Mesendoderm (in vitro differentiated cells): ENCODE measurements around the gene PARP8.

ENCODE experiments used
- DNase-seq: peaks from one replicate; pipeline ENCODE4 v3.0.0; 2013
- H2AK5ac ChIP-seq: 2 replicates; pipeline ENCODE4 v1.6.1; 2013; ENCODE audit warnings: low read length, inconsistent platforms
- H2BK120ac ChIP-seq: 2 replicates; pipeline ENCODE4 v1.6.1; 2013; ENCODE audit warnings: low read depth, mild to moderate bottlenecking, low read length, moderate library complexity, mixed read lengths
- H2BK15ac ChIP-seq: replicated peaks from 2 replicates; pipeline ENCODE4 v1.6.1; 2013; ENCODE audit warnings: low read depth, mild to moderate bottlenecking, moderate library complexity
- H2BK5ac ChIP-seq: 2 replicates; pipeline ENCODE4 v1.6.1; 2013; ENCODE audit warnings: low read length, inconsistent platforms
- H3K18ac ChIP-seq: 2 replicates; pipeline ENCODE4 v1.6.1; 2013; ENCODE audit warnings: mild to moderate bottlenecking, low read length, mixed read lengths
- H3K23ac ChIP-seq: one replicate; pipeline ENCODE4 v1.6.1; 2013; ENCODE audit warnings: low read length
- H3K27ac ChIP-seq: 2 replicates; pipeline ENCODE4 v1.5.1; 2013; ENCODE audit warnings: low read depth, mild to moderate bottlenecking, inconsistent platforms, low read length, moderate library complexity
- H3K27me3 ChIP-seq: 2 replicates; pipeline ENCODE4 v1.6.1; 2013; ENCODE audit warnings: low read length, control low read depth, mild to moderate bottlenecking, inconsistent platforms; ENCODE audit not compliant: insufficient read depth, poor library complexity
- H3K36me3 ChIP-seq: 2 replicates; pipeline ENCODE4 v1.6.1; 2013; ENCODE audit warnings: low read length, inconsistent platforms; ENCODE audit not compliant: control insufficient read depth, insufficient read depth
- H3K4ac ChIP-seq: one replicate; pipeline ENCODE4 v1.6.1; 2013; ENCODE audit warnings: low read depth, mild to moderate bottlenecking, low read length, moderate library complexity
- H3K4me1 ChIP-seq: 2 replicates; pipeline ENCODE4 v1.6.1; 2013; ENCODE audit warnings: low read depth, low read length, inconsistent platforms; ENCODE audit not compliant: control insufficient read depth
- H3K4me2 ChIP-seq: 2 replicates; pipeline ENCODE4 v1.6.1; 2013; ENCODE audit warnings: low read length
- H3K4me3 ChIP-seq: 2 replicates; pipeline ENCODE4 v1.5.1; 2013; ENCODE audit warnings: mild to moderate bottlenecking, low read length
- H3K56ac ChIP-seq: one replicate; pipeline ENCODE4 v1.6.1; 2013; ENCODE audit warnings: low read length
- H3K79me1 ChIP-seq: 2 replicates; pipeline ENCODE4 v1.6.1; 2013; ENCODE audit warnings: low read length, inconsistent platforms
- H3K79me2 ChIP-seq: 2 replicates; pipeline ENCODE4 v1.6.1; 2013; ENCODE audit warnings: mild to moderate bottlenecking, low read length; ENCODE audit not compliant: control insufficient read depth, insufficient read depth
- H3K9ac ChIP-seq: 2 replicates; pipeline ENCODE4 v1.6.1; 2013; ENCODE audit warnings: low read length, inconsistent platforms
- H4K5ac ChIP-seq: one replicate; pipeline ENCODE4 v1.6.1; 2013; ENCODE audit warnings: low read length
- H4K8ac ChIP-seq: one replicate; pipeline ENCODE4 v1.6.1; 2013; ENCODE audit warnings: low read depth, mild to moderate bottlenecking, control low read depth, low read length, moderate library complexity
- WGBS: extraction: QIAGEN DNeasy Blood & Tissue Kit; methylation state at CpG from one replicate; pipeline ENCODE4 v1.1.7; 2013; ENCODE audit warnings: low lambda C conversion rate, missing lambda C conversion rate; ENCODE audit not compliant: insufficient coverage; ENCODE audit errors: extremely low coverage; 5-methylcytosine and 5-hydroxymethylcytosine counted together

PARP8 gene

GRCh38 chr5:50854082-50854481 lies 187.6 kb downstream of the PARP8 start:
- no peak overlapping the region for H3K23ac ChIP-seq
- H3K4me1 ChIP-seq = no peaks in the 10 kb centered on the region
- H2BK120ac ChIP-seq = no peak overlapping the region
- no peak overlapping the region for H3K4me2 ChIP-seq
- no peak overlapping the region for H3K9ac ChIP-seq
- H2BK15ac ChIP-seq = no peak overlapping the region
- H3K4ac ChIP-seq = no peak overlapping the region
- H3K36me3 ChIP-seq = no peaks in the 10 kb centered on the region
- H4K5ac ChIP-seq = no peak overlapping the region
- H3K18ac ChIP-seq = no peak overlapping the region
- DNase-seq = no peak
- H2AK5ac ChIP-seq = no peak overlapping the region
- no CpG with 5 or more reads among the region's 8 CpGs for WGBS
- no peak overlapping the region for H4K8ac ChIP-seq
- H2BK5ac ChIP-seq = no peak overlapping the region
- no peaks in the 10 kb centered on the region for H3K79me1 ChIP-seq
- no peaks in the 10 kb centered on the region for H3K27me3 ChIP-seq
- no peak overlapping the region for H3K4me3 ChIP-seq
- no peaks in the 10 kb centered on the region for H3K79me2 ChIP-seq
- H3K27ac ChIP-seq = no peak overlapping the region
- no peak overlapping the region for H3K56ac ChIP-seq

- Histone ChIP-seq H2BK5ac (no peak overlapping the region), H2AK5ac (no peak overlapping the region), H3K18ac (no peak overlapping the region), H3K4me1 (no peaks in the 10 kb centered on the region), H2BK120ac (no peak overlapping the region), H3K36me3 (no peaks in the 10 kb centered on the region), H4K8ac (no peak overlapping the region), H3K4me2 (no peak overlapping the region), H4K5ac (no peak overlapping the region), H3K79me2 (no peaks in the 10 kb centered on the region), H3K27me3 (no peaks in the 10 kb centered on the region), H3K56ac (no peak overlapping the region), H2BK15ac (no peak overlapping the region), H3K27ac (no peak overlapping the region), H3K9ac (no peak overlapping the region), H3K4ac (no peak overlapping the region), H3K23ac (no peak overlapping the region), H3K4me3 (no peak overlapping the region), H3K79me1 (no peaks in the 10 kb centered on the region)
- no CpG with 5 or more reads among the region's 1 CpG for WGBS
- no peak for DNase-seq
Measured at GRCh38 chr5:50855001-50855400, 188.6 kb downstream of the PARP8 start.

- Histone ChIP-seq H2BK15ac (no peak overlapping the region), H3K23ac (no peak overlapping the region), H3K27ac (no peak overlapping the region), H3K56ac (no peak overlapping the region), H4K5ac (no peak overlapping the region), H3K79me2 (no peaks in the 10 kb centered on the region), H2BK5ac (no peak overlapping the region), H3K18ac (no peak overlapping the region), H3K36me3 (no peaks in the 10 kb centered on the region), H3K9ac (no peak overlapping the region), H2AK5ac (no peak overlapping the region), H3K27me3 (no peaks in the 10 kb centered on the region), H2BK120ac (no peak overlapping the region), H3K4me1 (no peaks in the 10 kb centered on the region), H3K79me1 (no peaks in the 10 kb centered on the region), H3K4me3 (no peak overlapping the region), H4K8ac (no peak overlapping the region), H3K4ac (no peak overlapping the region), H3K4me2 (no peak overlapping the region)
- WGBS = no CpG with 5 or more reads among the region's 3 CpGs
- DNase-seq = no peak
Measured at GRCh38 chr5:50856401-50857119, 190.1 kb downstream of the PARP8 start.

- H4K5ac ChIP-seq = no peak overlapping the region
- WGBS = no CpG with 5 or more reads among the region's 3 CpGs
- H3K18ac ChIP-seq = no peak overlapping the region
- H3K27ac ChIP-seq = no peak overlapping the region
- no peak overlapping the region for H3K9ac ChIP-seq
- H3K36me3 ChIP-seq = no peaks in the 10 kb centered on the region
- no peak for DNase-seq
- H2BK120ac ChIP-seq = no peak overlapping the region
- H3K4me2 ChIP-seq = no peak overlapping the region
- H3K79me1 ChIP-seq = no peaks in the 10 kb centered on the region
- H3K23ac ChIP-seq = no peak overlapping the region
- no peak overlapping the region for H2BK5ac ChIP-seq
- no peak overlapping the region for H3K4me3 ChIP-seq
- H3K4me1 ChIP-seq = no peaks in the 10 kb centered on the region
- H3K79me2 ChIP-seq = no peaks in the 10 kb centered on the region
- no peak overlapping the region for H2BK15ac ChIP-seq
- no peak overlapping the region for H2AK5ac ChIP-seq
- H3K4ac ChIP-seq = no peak overlapping the region
- no peaks in the 10 kb centered on the region for H3K27me3 ChIP-seq
- H4K8ac ChIP-seq = no peak overlapping the region
- H3K56ac ChIP-seq = no peak overlapping the region
Measured at GRCh38 chr5:50863534-50864170, 197.2 kb downstream of the PARP8 start.

GRCh38 chr5:50864466-50864865 lies 198.0 kb downstream of the PARP8 start:
- no peak overlapping the region for H3K27ac ChIP-seq
- H3K4me1 ChIP-seq = no peaks in the 10 kb centered on the region
- H2BK5ac ChIP-seq = no peak overlapping the region
- H3K56ac ChIP-seq = no peak overlapping the region
- H2BK120ac ChIP-seq = no peak overlapping the region
- H3K36me3 ChIP-seq = no peaks in the 10 kb centered on the region
- H3K4me2 ChIP-seq = no peak overlapping the region
- no peak overlapping the region for H4K5ac ChIP-seq
- no peaks in the 10 kb centered on the region for H3K79me2 ChIP-seq
- no peak overlapping the region for H4K8ac ChIP-seq
- H2AK5ac ChIP-seq = no peak overlapping the region
- H3K9ac ChIP-seq = no peak overlapping the region
- H3K79me1 ChIP-seq = no peaks in the 10 kb centered on the region
- no peak overlapping the region for H3K18ac ChIP-seq
- no peaks in the 10 kb centered on the region for H3K27me3 ChIP-seq
- DNase-seq = no peak
- WGBS = no CpG with 5 or more reads among the region's 2 CpGs
- no peak overlapping the region for H3K4me3 ChIP-seq
- H2BK15ac ChIP-seq = no peak overlapping the region
- H3K23ac ChIP-seq = no peak overlapping the region
- H3K4ac ChIP-seq = no peak overlapping the region
